Measurements from ENCODE around the gene PKP1.

PKP1 gene

DNA sequence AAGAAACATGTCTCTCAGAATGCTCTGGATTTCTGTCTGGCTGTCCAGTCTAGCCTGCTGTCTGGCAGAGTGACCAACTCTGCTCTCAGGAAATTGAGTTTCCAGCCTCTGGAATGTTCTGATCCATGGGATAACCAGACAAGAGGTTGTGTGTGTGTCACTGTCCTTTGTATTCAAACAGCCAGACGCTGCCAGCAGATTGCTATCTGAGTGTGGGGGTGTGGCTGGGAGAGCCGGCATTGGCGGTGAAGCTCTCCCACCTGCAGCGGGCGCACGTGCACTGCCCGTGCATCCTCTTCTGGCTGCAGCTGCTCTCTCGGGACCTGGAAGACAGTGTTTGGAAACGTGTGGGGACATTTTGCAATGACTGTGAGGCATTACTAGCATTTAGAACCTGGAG, 26.1 kb downstream of the PKP1 start:
- no peak for DNase-seq (ENCODE audit: low read depth)

DNA sequence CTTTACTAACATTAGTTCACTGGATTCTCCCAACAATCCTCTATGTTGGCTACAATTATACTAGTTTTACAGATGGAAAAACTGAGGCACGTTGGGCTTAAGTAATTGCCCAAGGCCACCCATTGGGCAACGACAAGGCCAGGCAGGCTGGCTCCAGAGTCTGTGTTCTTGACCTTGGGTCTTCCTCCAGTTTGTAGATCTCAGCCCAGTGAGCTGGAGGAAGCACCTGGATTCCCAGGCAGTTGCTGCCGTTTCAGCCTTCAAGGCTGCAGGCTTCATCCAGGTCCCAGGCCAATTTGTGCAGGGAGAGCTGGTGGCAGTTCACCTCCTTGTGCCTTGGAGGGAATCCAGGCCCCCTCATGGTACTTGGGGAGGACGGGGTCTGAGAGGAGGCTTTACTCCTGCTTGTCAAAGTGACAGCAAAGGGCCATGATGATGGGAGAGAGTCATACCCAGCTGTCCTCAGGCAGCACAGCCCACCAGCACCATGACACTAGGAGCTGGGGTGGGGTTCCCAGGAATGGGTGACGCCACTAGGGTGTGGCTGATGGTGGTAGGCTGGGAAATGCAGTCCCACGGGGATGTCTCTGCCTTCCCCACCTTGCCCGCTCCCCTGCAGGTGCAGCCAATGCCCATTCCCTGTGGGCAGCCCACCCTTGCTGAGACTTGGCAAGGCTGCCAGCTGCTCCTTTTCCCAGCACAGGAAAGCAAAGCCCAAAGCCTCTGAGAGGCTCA, 27.1 kb downstream of the PKP1 start:
- DNase-seq (ENCODE audit: low read depth): no peak

DNA sequence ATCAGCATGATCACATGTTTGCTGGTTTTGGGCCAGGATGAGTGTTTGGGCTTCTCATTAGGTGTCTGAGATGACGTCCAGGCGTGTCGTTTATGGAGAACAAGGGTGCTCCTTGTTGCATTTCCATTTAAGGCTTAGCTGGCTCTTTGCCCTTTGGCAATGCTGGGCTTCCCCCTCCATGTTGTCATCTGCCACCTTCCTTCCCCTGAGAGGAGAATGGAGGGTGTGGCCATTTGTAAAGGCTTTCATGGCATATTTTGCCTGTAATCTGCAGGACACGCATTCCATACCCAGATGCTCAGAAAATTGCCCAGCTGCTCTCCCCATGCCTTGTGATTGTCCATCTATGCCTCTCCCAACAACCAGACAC, 27.7 kb downstream of the PKP1 start:
- no peak for DNase-seq (ENCODE audit: low read depth)

DNA sequence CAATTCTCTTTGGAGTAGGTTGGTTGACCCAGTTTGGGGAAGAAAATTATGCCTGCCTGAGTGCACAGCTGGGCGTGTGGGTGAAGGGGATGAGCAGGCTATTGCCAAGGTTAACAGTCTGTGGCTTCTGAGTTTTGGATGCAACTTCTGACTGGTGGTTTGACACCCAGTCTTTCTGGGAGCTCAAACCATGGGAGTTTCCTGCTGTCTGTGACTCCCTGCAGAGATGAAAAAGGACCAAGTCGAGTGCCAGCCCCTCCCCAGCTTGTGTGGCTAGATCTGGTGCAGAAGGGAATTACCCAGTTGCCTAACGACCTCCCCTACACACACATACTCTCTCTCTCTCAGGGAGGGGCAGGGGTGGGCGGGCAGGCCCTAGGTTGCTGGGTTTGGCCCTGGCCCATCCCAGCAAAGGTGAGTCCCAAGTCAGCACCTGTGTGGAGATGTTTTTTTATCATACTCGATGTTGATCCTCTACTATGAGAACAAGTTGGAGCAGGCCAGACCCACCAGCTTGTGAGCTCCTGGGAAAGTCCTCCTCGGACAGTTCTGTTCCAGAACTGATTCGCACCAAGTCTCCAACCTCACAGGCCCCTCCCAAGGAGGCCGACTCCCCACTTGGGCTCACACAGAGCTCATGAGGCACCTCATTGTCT, 28.2 kb downstream of the PKP1 start:
- DNase-seq (ENCODE audit: low read depth): no peak

DNA sequence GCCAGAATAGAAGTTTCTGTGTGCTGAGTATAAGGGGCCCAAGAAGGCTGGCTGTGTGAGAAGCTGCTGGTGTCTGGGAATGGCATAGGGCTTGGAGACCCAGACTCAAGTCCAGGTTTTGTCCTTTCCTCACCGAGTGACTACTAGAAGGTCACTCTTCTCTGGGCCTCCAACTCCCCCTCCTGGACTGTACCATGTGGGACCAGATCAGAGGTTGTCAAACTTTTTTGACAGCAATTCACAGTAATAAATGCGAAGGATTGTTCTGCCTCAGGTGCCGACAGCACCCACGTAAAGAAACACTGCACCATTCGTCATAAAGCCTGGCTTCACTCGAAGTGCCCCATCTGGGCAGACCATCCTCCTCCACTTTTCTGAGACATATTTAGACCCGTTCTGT, 29.0 kb downstream of the PKP1 start:
- DNase-seq (ENCODE audit: low read depth): no peak

DNA sequence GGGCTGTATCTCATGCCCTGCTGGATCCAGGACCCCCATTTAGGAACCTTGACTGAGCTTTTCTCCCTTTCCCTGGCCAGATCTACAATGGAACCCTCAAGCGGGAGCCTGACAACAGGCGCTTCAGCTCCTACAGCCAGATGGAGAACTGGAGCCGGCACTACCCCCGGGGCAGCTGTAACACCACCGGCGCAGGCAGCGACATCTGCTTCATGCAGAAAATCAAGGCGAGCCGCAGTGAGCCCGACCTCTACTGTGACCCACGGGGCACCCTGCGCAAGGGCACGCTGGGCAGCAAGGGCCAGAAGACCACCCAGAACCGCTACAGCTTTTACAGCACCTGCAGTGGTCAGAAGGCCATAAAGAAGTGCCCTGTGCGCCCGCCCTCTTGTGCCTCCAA, 29.8 kb downstream of the PKP1 start:
- no peak for DNase-seq (ENCODE audit: low read depth)

DNA sequence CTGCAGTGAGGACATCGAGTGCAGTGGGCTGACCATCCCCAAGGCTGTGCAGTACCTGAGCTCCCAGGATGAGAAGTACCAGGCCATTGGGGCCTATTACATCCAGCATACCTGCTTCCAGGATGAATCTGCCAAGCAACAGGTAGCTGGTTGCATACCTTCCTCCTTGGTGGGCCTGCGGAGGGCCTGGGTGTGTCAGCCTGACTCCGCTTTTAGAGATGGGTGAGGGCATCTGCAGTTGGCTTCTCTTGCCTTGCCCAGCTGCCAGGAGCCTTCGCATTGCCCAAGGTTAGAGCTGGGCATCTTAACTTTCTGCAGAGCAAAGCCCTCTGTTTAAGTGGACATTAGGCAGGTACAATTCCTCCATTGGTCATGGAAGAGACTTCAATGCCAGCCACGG, 33.2 kb downstream of the PKP1 start:
- DNase-seq (ENCODE audit: low read depth): no peak

DNA sequence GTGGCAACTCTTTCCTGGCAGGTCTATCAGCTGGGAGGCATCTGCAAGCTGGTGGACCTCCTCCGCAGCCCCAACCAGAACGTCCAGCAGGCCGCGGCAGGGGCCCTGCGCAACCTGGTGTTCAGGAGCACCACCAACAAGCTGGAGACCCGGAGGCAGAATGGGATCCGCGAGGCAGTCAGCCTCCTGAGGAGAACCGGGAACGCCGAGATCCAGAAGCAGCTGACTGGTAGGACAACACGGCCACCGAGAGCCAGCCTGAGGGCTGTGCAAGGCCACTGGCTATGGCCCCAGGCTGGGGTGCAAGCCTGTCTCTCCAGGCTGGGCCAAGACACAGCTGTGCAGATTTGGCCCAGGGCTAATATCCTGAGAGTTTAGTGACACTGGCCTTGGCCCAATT, 34.2 kb downstream of the PKP1 start:
- DNase-seq (ENCODE audit: low read depth): no peak

DNA sequence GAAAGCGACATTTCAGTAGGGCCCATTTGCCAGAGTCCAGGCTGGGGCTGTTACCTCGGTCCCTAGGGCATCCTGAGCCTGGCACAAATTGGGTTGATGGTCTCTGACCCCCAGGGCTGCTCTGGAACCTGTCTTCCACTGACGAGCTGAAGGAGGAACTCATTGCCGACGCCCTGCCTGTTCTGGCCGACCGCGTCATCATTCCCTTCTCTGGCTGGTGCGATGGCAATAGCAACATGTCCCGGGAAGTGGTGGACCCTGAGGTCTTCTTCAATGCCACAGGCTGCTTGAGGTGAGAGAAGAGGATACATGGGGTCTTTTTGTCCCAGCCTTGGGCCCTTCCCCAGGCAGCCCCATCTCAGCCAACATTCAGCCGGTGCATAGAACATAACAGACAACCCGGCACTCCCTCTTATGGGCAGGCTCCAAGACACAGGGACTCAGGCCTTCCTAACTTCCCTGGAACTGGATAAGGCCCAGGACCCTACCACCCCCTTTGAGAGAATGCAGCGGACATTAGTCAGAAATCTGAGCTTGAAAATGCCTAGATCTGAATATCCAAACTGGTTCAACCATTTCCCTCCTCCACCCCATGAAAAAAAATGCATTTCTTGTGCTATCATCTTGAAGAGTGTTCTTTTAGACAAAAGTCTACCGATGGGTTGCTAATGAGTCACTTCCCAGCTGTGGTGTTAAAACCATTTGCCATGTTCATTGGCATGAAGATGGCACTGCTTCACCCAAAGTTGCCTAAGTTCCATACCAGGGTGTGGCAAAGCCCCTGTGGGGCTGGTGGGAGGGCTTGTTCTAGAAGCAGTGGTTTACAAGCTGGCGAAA, 35.4 kb downstream of the PKP1 start:
- DNase-seq (ENCODE audit: low read depth): no peak

DNA sequence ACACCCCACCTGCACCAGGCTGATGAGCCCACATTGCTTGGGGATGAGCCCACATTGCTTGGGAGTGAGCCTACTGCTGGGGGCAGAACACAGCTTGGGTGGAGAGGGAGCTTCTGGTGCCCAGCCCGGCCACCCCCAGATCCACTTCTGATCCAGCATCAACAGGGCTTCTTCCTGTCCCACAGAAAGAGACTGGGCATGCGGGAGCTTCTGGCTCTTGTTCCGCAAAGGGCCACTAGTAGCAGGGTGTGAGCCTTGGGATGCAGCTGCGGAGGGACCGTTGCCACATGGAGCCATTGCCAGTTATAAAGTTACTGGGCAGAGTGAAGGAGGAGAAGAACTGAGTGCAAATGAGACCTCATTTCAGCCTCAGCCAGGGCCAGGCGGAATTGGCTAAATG, 36.3 kb downstream of the PKP1 start:
- DNase-seq (ENCODE audit: low read depth): no peak

DNA sequence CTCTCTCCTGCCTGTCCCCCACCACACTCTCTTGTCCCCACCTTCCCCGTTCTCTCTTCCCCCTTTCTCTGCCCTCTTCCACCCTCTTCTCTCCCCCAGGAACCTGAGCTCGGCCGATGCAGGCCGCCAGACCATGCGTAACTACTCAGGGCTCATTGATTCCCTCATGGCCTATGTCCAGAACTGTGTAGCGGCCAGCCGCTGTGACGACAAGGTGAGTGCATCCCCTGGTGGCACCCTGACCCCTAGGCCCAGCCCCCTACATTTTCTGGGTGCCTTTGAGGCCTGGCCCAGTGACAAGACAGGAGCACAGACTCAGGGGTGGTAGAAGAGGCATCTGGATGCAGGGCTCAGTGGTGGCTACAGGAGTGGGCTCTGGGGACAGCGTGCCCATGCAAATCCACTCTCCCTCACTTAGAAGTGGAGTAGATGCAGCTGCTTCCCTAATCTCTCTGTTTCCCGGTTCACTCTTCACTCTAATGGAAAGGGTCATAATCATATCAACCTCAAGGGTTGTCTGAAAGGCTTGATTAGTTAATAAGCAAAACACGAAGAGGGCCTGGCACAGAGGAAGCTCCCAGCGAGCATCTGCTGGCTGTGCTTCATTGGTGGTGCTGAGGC, 37.0 kb downstream of the PKP1 start:
- DNase-seq (ENCODE audit: low read depth): no peak

DNA sequence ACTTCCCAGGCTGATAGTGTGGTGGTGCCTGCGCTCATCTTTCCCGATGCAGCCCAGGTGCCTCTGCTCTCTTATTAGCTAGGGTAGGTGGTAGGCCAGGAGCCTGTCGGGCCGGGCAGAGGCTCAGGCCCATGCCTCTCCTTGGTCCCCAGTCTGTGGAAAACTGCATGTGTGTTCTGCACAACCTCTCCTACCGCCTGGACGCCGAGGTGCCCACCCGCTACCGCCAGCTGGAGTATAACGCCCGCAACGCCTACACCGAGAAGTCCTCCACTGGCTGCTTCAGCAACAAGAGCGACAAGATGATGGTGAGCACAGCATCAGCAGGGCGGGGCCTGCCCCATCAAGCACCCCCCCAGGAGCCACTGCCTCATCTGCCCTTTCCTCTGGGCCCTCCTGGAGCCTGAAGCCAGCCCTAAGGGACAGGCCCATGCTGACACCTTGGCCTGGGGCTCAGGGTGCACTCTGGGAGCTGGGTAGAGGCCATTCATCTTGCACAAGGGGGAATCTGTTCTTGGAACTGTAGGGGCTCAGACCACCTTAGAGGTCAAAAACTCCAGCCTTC, 38.6 kb downstream of the PKP1 start:
- DNase-seq (ENCODE audit: low read depth): no peak

DNA sequence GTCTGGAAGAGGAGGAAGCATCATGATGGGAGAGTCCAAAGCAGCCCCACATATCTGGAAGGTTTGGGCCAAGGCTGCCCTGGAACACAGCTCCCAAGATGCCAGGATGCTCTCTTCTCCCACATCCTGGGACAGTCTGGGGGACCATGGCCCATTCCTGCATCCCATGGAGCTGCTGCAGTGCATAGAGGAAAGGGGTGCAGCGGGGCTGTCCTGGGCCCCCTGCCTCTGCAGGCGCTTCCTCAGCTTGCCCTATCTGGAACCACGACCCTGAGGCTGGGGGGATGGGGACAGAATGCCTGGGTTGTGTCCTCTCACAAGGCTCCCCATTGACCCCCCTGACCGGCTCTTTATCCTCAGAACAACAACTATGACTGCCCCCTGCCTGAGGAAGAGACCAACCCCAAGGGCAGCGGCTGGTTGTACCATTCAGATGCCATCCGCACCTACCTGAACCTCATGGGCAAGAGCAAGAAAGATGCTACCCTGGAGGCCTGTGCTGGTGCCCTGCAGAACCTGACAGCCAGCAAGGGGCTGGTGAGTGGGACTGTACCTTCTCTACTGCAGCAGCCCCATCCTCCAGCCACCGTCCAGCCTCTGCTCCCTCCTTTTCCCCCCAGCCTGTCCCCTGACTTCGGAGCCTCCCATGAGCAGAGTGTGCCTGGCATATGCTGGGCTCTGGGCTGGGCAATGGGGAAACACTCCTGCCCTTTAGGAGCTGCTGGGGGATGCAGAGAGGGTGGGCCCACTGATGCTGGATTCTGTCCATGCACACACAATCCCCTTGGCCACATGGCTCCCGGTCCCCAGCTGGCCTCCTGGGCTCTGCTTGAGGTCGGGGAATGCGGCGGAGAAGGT, 39.6 kb downstream of the PKP1 start:
- DNase-seq (ENCODE audit: low read depth): no peak

DNA sequence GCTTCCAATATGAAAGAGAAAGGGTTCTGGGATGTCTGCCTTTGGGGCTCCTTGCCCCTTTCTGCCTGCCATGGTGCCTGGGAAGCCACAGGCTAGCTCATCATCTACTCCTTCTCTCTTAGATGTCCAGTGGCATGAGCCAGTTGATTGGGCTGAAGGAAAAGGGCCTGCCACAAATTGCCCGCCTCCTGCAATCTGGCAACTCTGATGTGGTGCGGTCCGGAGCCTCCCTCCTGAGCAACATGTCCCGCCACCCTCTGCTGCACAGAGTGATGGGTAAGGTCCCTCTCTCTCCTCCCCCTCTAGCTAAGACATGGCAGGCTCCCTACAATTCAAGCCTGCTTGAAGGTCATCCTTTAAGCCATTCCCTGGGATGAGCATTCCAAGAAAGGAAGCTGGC, 41.0 kb downstream of the PKP1 start:
- DNase-seq (ENCODE audit: low read depth): no peak

DNA sequence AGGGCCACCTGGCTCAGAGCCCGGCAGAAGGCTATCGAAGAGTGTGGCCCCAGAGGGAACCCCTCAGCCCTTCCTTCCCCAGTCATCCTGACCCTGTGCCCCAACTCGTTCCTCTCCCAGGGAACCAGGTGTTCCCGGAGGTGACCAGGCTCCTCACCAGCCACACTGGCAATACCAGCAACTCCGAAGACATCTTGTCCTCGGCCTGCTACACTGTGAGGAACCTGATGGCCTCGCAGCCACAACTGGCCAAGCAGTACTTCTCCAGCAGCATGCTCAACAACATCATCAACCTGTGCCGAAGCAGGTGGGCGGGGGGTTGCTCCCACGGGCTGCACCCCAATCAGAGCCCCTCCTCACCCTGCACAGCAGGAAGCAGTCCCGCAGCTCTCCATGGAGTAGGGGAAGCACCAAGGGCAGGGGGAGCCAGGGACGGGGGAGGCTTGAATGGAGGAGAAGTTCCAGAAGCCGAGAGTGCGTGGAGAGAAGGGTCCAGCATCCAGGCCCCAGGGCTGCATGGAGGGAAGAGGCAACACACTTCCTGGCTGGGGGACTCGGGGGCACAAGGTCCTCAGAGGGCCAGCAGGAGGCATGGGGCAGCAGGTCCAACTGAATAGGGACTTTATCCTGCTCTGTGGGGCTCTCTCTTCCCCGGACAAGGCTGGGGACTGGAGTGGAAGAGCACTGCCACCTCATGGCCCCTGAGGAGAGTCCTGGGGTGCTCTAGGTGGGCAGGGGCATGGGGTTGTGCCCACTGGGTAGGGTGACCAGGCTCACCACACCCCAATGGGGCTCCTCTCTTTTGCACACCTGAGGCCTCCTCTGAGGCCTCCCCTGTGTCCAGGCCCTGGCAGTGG, 41.7 kb downstream of the PKP1 start:
- no peak for DNase-seq (ENCODE audit: low read depth)

DNA sequence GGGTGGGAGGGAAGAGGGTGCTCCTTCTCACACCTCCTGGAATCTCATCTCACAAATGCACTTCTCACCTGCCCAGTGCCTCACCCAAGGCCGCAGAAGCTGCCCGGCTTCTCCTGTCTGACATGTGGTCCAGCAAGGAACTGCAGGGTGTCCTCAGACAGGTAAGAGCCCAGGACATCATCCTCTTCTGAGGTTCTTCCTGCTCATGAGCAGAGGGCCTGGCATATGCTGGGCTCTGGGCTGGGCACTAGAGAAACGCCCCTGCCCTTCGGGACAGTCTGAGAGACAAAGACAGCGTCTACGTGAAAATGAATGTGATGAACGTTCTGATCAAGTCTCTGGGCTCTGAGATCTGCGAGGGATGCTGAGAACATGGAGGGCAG, 42.4 kb downstream of the PKP1 start:
- no peak for DNase-seq (ENCODE audit: low read depth)

DNA sequence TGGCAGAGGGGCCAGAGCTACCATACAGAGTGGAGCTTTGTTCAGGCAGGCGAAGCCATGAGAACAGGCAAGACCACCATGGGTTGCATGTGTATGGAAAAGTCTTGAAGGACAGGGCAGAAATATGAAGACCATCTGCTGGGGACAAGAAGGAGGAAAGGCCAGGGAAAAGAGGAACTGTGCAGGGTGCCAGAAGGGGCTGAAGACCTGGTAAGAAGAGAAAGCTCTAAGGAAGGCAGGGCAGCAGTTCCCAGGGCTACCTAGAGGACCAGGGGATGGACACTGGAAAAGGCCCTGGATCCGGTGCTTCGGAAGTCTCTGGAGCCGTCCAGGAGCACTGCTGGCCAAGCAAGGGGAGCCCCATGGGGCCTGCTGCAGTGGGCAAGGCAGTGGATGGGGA, 43.4 kb downstream of the PKP1 start:
- DNase-seq (ENCODE audit: low read depth): no peak

DNA sequence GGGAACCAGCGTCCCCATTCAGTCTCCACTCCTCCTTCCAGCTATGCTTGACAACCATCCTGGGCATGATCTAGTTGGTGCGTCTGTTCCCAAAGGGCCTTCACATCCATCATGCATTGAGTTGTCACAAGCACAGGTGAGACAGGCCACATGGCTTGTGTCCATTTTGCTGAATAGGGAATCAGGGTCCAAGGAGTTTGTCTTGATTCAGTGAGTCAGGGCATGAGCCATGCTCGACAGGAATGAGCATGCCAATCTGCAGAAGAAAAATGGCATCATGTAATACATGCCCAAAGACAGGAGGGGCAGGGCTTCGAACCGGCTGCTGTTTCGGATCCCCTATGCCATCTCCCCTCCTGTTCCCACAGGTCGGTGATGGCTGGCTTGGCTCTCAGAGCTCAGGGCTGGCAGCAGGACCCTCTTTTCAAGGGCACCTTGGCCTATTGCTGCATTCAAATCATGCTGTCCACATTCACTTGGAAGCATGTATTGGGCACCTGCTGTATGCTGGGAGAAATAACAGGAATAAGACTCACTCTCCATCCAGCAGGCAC, 44.5 kb downstream of the PKP1 start:
- DNase-seq (ENCODE audit: low read depth): no peak

DNA sequence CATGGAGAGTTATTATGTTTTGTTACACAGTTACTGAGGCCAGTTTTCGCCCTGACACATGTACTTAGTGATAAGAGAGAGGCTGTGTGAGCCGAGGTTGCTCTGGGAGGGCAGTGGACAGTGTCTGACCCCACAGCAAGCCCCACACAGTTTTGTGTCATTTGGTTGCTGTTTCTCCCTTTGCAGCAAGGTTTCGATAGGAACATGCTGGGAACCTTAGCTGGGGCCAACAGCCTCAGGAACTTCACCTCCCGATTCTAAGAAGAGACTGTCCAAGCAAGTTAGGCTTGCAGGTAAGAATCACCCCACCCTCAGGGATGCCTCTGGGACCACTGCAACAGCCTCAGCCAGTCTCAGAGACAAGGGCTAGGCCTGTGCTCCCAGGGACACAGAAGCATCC, 45.3 kb downstream of the PKP1 start:
- no peak for DNase-seq (ENCODE audit: low read depth)

DNA sequence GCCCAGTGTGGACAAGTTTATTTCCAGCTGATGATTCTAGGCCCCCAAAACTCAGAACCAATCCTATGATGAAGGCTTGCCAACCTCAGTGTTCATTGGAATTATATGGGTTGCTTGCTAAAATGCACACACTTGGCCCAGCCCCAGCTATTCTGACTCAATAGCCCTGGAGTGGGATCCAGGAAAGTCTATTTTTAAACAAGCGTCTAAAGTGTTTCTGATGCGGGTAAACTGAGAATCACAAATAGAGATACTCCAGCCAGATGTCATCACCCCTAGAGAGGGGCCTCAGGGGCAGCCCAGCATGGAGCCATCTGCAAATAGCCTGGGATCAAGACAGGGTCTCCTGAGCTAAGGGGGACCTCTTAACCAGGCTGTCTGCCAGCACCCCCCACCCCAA, 46.0 kb downstream of the PKP1 start:
- no peak for DNase-seq (ENCODE audit: low read depth)
